ENCODE results near the gene KRT1. TPM values are rescaled to one million over a fixed set of nuclear protein-coding genes. Genes with fewer than 3 reads are reported as not detected.

The KRT1 gene
- total RNA-seq, 1 donor from 2014 or later = not detected

DNA sequence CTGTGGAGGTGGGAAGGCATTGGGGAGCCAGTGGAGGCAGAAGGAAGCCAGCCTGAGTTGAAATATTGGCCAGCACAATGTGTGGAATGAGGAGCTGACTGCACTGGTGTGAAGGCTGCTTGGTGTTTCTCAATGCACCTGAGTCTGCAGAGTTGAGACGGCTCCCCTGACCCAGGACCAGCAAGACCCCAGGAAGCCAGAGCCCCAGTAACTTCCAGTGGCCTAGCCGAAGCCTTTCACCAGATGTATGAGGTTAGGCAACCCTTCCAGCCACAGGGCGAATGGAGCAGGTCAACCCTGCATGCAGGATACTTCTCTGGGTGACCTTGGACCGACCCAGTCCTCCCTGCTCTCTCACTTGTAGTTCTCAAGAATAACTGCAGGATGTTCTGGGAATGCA, 48.9 kb downstream of the KRT1 start:
- DNase-seq (ENCODE audit: low spot score) = no peak
- Mint-ChIP-seq H3K27ac (ENCODE audit: unreplicated experiment) (no peak overlapping the region), H3K36me3 (ENCODE audit: low read depth) (no peaks in the 10 kb centered on the region), H3K9me3 (ENCODE audit: low read depth) (no peaks in the 10 kb centered on the region), H3K4me3 (ENCODE audit: unreplicated experiment) (no peak overlapping the region), H3K4me1 (ENCODE audit: low read depth) (peaks cover 5% of the 10 kb centered on the region), H3K27me3 (ENCODE audit: low read depth) (peaks cover 60% of the 10 kb centered on the region)
- TF ChIP-seq, protein P1, sequence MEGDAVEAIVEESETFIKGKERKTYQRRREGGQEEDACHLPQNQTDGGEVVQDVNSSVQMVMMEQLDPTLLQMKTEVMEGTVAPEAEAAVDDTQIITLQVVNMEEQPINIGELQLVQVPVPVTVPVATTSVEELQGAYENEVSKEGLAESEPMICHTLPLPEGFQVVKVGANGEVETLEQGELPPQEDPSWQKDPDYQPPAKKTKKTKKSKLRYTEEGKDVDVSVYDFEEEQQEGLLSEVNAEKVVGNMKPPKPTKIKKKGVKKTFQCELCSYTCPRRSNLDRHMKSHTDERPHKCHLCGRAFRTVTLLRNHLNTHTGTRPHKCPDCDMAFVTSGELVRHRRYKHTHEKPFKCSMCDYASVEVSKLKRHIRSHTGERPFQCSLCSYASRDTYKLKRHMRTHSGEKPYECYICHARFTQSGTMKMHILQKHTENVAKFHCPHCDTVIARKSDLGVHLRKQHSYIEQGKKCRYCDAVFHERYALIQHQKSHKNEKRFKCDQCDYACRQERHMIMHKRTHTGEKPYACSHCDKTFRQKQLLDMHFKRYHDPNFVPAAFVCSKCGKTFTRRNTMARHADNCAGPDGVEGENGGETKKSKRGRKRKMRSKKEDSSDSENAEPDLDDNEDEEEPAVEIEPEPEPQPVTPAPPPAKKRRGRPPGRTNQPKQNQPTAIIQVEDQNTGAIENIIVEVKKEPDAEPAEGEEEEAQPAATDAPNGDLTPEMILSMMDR (IDR thresholded peaks at IDR 0.05) = no peak

DNA sequence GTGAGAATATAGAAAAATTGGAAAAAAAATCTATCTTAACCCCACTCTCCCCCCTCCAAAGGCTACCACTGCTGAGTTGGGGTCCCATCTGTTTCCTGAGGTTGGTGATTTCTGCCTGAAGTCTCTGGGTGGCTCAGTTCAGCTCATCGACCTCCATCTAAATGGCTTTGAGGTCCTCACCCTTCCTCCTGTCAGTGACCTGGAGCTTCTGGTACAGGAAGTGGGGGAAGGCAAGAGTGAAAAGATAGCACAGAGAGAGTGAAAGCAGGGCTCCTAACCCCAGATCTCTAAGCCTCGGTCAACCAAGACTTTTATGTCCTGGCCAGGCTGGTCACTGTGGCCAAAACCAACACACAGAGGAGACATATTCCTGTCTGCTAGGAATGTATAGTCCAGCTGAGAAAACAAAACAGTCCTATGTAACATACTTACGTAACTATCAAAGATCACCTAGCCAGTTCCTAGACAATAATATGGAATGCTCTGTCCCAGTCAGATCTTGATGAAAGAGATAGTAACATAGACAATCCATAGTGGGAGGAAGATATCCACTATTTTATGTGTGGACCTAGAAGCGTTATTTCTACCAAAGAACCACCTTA, 49.5 kb downstream of the KRT1 start:
- Mint-ChIP-seq H3K9me3 (ENCODE audit: low read depth) (no peaks in the 10 kb centered on the region), H3K4me1 (ENCODE audit: low read depth) (peaks cover 5% of the 10 kb centered on the region), H3K36me3 (ENCODE audit: low read depth) (no peaks in the 10 kb centered on the region), H3K27me3 (ENCODE audit: low read depth) (peaks cover 66% of the 10 kb centered on the region), H3K4me3 (ENCODE audit: unreplicated experiment) (no peak overlapping the region), H3K27ac (ENCODE audit: unreplicated experiment) (no peak overlapping the region)
- no peak for DNase-seq (ENCODE audit: low spot score)
- TF ChIP-seq, protein P1 (IDR thresholded peaks at IDR 0.05) = no peak

DNA sequence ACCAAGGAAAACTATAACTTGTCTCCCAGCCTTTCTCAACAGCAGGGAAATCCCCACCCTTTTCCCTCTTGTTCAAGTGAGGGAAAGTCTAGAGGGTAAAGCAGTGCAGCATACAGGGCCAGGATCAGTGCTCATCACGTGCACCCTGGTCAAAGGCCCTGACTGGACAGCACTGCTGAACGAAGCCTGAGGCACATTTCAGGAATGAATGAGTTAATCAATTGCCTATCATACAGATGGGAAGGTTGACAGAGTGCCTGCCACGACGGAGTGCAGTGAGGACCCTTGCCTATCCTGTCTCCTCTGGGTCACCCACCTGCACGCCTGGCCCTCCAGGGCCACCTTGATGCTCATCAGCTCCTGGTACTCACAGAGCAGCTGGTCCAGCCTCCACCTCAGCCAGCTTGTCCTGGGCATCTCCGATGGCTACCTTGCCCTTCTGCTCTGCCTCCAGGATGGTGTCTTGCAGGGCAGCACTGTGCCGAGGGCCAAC, 50.2 kb downstream of the KRT1 start:
- Mint-ChIP-seq H3K27me3 (ENCODE audit: low read depth) (peaks cover 71% of the 10 kb centered on the region), H3K36me3 (ENCODE audit: low read depth) (no peaks in the 10 kb centered on the region), H3K4me1 (ENCODE audit: low read depth) (peaks cover 5% of the 10 kb centered on the region), H3K27ac (ENCODE audit: unreplicated experiment) (no peak overlapping the region), H3K9me3 (ENCODE audit: low read depth) (no peaks in the 10 kb centered on the region), H3K4me3 (ENCODE audit: unreplicated experiment) (no peak overlapping the region)
- TF ChIP-seq, protein P1 (IDR thresholded peaks at IDR 0.05) = no peak
- DNase-seq (ENCODE audit: low spot score) = no peak

DNA sequence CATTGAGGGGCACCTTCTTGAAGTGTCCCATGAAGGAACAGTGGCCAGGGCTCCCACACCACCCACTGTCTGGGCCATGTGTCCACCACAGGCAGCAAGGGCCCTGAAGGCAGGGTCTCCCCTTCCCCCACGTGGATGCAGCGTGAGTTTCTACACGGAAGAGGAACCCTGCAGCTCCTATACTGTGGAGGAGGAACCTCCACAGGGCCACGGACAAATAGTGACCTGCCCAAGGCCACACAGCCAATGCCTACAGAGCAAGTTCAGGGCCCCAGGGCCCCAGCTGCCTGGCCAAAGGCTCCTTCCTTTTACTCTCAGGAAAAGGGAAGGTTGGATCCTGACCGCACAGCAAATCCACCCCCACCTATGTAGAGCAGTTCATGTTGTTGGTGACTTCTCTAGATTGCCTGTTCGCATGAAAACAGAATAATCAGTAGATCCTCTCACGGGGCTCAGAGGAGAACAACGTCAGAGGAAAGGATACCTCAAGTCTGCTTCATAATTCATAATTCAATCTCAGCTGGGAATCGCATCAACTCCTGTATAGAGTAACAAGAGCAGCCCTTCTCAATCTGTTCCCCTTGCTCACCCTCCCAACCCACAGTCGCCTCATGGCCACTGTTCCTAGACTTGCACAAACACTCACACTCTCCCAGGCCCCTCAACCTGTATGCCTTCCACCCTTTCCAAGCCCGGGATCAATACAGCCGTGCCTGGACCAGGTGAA, 50.8 kb downstream of the KRT1 start:
- Mint-ChIP-seq H3K4me3 (ENCODE audit: unreplicated experiment) (no peak overlapping the region), H3K36me3 (ENCODE audit: low read depth) (no peaks in the 10 kb centered on the region), H3K9me3 (ENCODE audit: low read depth) (no peaks in the 10 kb centered on the region), H3K27ac (ENCODE audit: unreplicated experiment) (no peak overlapping the region), H3K27me3 (ENCODE audit: low read depth) (peaks cover 75% of the 10 kb centered on the region), H3K4me1 (ENCODE audit: low read depth) (peaks cover 5% of the 10 kb centered on the region)
- DNase-seq (ENCODE audit: low spot score) = no peak
- TF ChIP-seq, protein P1 (IDR thresholded peaks at IDR 0.05) = no peak

DNA sequence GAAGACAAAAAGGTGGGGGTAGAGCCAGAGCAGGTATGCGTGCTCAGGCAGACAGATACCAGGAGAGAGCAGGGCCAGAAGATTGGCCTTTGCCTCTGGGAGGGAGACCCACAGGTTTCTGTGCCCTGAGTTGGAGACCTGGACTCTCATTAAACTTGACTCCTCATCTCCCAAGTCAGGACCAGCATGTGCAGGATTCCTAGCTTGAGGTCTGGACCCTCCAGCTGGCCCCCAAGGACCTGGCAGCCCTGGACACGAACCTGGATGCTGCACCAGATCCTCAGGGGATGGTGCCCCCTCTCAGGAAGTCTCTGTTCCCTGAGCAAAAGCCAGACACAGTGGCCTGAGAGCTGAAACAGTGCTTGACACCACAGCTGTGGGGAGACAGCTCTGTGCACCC, 51.4 kb downstream of the KRT1 start:
- TF ChIP-seq, protein P1 (IDR thresholded peaks at IDR 0.05) = no peak
- Mint-ChIP-seq H3K27ac (ENCODE audit: unreplicated experiment) (no peak overlapping the region), H3K4me3 (ENCODE audit: unreplicated experiment) (no peak overlapping the region), H3K4me1 (ENCODE audit: low read depth) (peaks cover 5% of the 10 kb centered on the region), H3K36me3 (ENCODE audit: low read depth) (no peaks in the 10 kb centered on the region), H3K9me3 (ENCODE audit: low read depth) (no peaks in the 10 kb centered on the region), H3K27me3 (ENCODE audit: low read depth) (peaks cover 75% of the 10 kb centered on the region)
- no peak for DNase-seq (ENCODE audit: low spot score)

Data from chondrocyte (in vitro differentiated cells).